Measurements from ENCODE around the gene PCK1. TPM values are rescaled to one million over a fixed set of nuclear protein-coding genes. Genes with fewer than 3 reads are reported as not detected.

The PCK1 gene
- total and polyA plus RNA-seq, 2 of the 13 experiments (the other 11 are each of a cell fraction or from before 2014, with no cell fraction given): 6.5 to 12.6 TPM

- TF ChIP-seq ZNF792 (CRISPR knock-in tag; IDR thresholded peaks at IDR 0.05) (0 out of 2 replicates have a peak, but pooled peaks have one; percentile 36), ZNF564 (CRISPR knock-in tag; IDR thresholded peaks at IDR 0.05) (no peak), STAT5B (CRISPR knock-in tag; IDR thresholded peaks at IDR 0.05) (0 out of 2 replicates have a peak, but pooled peaks have one; percentile 17), FOXJ3 (CRISPR knock-in tag; IDR thresholded peaks at IDR 0.05; ENCODE audit: borderline replicate concordance) (no peak), SRSF9 (IDR thresholded peaks at IDR 0.05; ENCODE audit: borderline replicate concordance, insufficient read depth, low read depth, low read length, poor library complexity, severe bottlenecking) (no peak), ZFX (CRISPR knock-in tag; IDR thresholded peaks at IDR 0.05; ENCODE audit: low read depth) (peak; percentile 62), ZNF788 (CRISPR knock-in tag; IDR thresholded peaks at IDR 0.05; ENCODE audit: borderline replicate concordance) (0 out of 2 replicates have a peak, but pooled peaks have one; percentile 30), ZFP36L2 (CRISPR knock-in tag; IDR thresholded peaks at IDR 0.05) (no peak), FOSL2 (CRISPR knock-in tag; IDR thresholded peaks at IDR 0.05) (0 out of 2 replicates have a peak, but pooled peaks have one; percentile 25), ZFP1 (CRISPR knock-in tag; IDR thresholded peaks at IDR 0.05) (no peak), RXRA (CRISPR knock-in tag; IDR thresholded peaks at IDR 0.05) (0 out of 2 replicates have a peak, but pooled peaks have one; percentile 18), SMC3 (IDR thresholded peaks at IDR 0.05; ENCODE audit: low read length) (peak; percentile 59; the same call in 1 of the 2 replicates), CBX2 (IDR thresholded peaks at IDR 0.05; ENCODE audit: low read depth, low read length) (no peak), CBX2 (CRISPR knock-in tag; IDR thresholded peaks at IDR 0.05; ENCODE audit: low read depth) (no peak), ISX (CRISPR knock-in tag; conservative IDR thresholded peaks at IDR 0.05) (no peak), RFXAP (CRISPR knock-in tag; IDR thresholded peaks at IDR 0.05; ENCODE audit: borderline replicate concordance) (0 out of 2 replicates have a peak, but pooled peaks have one; percentile 52), HMGXB4 (CRISPR knock-in tag; IDR thresholded peaks at IDR 0.05; ENCODE audit: borderline replicate concordance in 1 of 2, low read depth in 1 of 2) (peak; percentile 35 to 85; a peak in 2 of 4 replicates), ISL2 (CRISPR knock-in tag; IDR thresholded peaks at IDR 0.05) (peak; percentile 56; the same call in 1 of the 2 replicates), ZNF234 (CRISPR knock-in tag; conservative IDR thresholded peaks at IDR 0.05) (peak; percentile 69; the same call in 1 of the 2 replicates)
Observed at GRCh38 chr20:57596998-57597939, 36.4 kb downstream of the PCK1 start (continued).
